ENCODE measurements around the gene DNAAF1. TPM values are rescaled to one million over a fixed set of nuclear protein-coding genes. Genes with fewer than 3 reads are reported as not detected.

Gene DNAAF1
- total RNA-seq, 2 experiments from 2014 or later: not detected

- CTCF ChIA-PET: interaction anchor here (0.6 to 0.7 kb wide), 2 partner anchors 43 to 87 kb away, joined by 3 to 4 read pairs; no protein-coding TSS in a partner anchor
- Mint-ChIP-seq H3K36me3 (ENCODE audit: low read depth) (no peaks in the 10 kb centered on the region), H3K27ac (no peak overlapping the region), H3K9me3 (no peaks in the 10 kb centered on the region), H3K4me3 (no peak overlapping the region), H3K27me3 (ENCODE audit: low read depth) (peaks cover 5% of the 10 kb centered on the region), H3K4me1 (ENCODE audit: low read depth) (no peaks in the 10 kb centered on the region)
- no peak for DNase-seq
- intact Hi-C loops (cut with micrococcal nuclease): no loop called here
These were observed 80.9 kb downstream of the DNAAF1 start for GRCh38 chr16:84226026-84226425.

Other genes with a start within 250 kb of the DNAAF1 start
- gene MLYCD, start 246.2 kb upstream of the DNAAF1 start, total RNA-seq: 1 to 10 TPM; 2.0 to 2.3 TPM
- gene OSGIN1, start 192.1 kb upstream of the DNAAF1 start, total RNA-seq: under 1 TPM; 0.47 to 0.86 TPM
- gene NECAB2, start 177.1 kb upstream of the DNAAF1 start, total RNA-seq: not detected
- gene SLC38A8, start 102.5 kb upstream of the DNAAF1 start, total RNA-seq: not detected
- 10 to 100 TPM; 36.9 to 41.3 TPM for gene MBTPS1, start 28.4 kb upstream of the DNAAF1 start, total RNA-seq
- 1 to 10 TPM; 5.8 to 7.5 TPM for gene HSDL1, start 131 bp upstream of the DNAAF1 start, total RNA-seq
- gene TAF1C, start 41.7 kb downstream of the DNAAF1 start, total RNA-seq: 10 to 100 TPM; 59.3 to 66.2 TPM
- under 1 TPM; 0.30 to 0.45 TPM for gene ADAD2, start 45.8 kb downstream of the DNAAF1 start, total RNA-seq
- gene KCNG4, start 94.7 kb downstream of the DNAAF1 start, total RNA-seq: not detected
- gene WFDC1, start 149.6 kb downstream of the DNAAF1 start, total RNA-seq: not detected
- not detected for gene ATP2C2, start 223.2 kb downstream of the DNAAF1 start, total RNA-seq

Data from activated naive CD4-positive, alpha-beta T cell treated with anti-CD3 and anti-CD28 coated beads for 36 hours (primary cell).